Osteoblast (primary cell): ENCODE data around the gene TRIO. TPM values are rescaled to one million over a fixed set of nuclear protein-coding genes. Genes with fewer than 3 reads are reported as not detected.

ENCODE experiments used
- DNase-seq: peaks from one replicate; pipeline ENCODE4 v3.0.0; 2011; ENCODE audit warnings: low spot score, mixed read lengths; ENCODE audit not compliant: insufficient read length; ENCODE audit errors: missing footprints
- H2AFZ ChIP-seq: 2 replicates; pipeline ENCODE4 v1.6.0; 2011; ENCODE audit warnings: mild to moderate bottlenecking, low read length
- H3K27ac ChIP-seq: 2 replicates; pipeline ENCODE4 v1.5.1; 2011; ENCODE audit warnings: mild to moderate bottlenecking, low read depth, low read length, moderate library complexity
- H3K27me3 ChIP-seq: 2 replicates; pipeline ENCODE4 v1.6.0; 2012; ENCODE audit warnings: mild to moderate bottlenecking, control low read depth, inconsistent platforms, low read length, moderate library complexity; ENCODE audit not compliant: insufficient read depth
- H3K36me3 ChIP-seq: 2 replicates; pipeline ENCODE4 v1.5.1; 2011; ENCODE audit warnings: mild to moderate bottlenecking, low read length, control low read depth, moderate library complexity; ENCODE audit not compliant: insufficient read depth
- H3K4me1 ChIP-seq: 2 replicates; pipeline ENCODE4 v1.5.1; 2011; ENCODE audit warnings: mild to moderate bottlenecking, low read length, control low read depth, moderate library complexity; ENCODE audit not compliant: insufficient read depth
- H3K4me2 ChIP-seq: 2 replicates; pipeline ENCODE4 v1.6.0; 2011; ENCODE audit warnings: mild to moderate bottlenecking, low read length; ENCODE audit not compliant: insufficient read depth
- H3K4me3 ChIP-seq: fragments of 200-600 bp; sonication (generic); 3 replicates; pipeline ENCODE4 v1.5.1; 2012; ENCODE audit warnings: mild to moderate bottlenecking, low read length, inconsistent platforms; ENCODE audit not compliant: insufficient read depth
- H3K79me2 ChIP-seq: 2 replicates; pipeline ENCODE4 v1.6.0; 2012; ENCODE audit warnings: mild to moderate bottlenecking, low read length, control low read depth, inconsistent platforms; ENCODE audit not compliant: insufficient read depth
- H3K9me3 ChIP-seq: 2 replicates; pipeline ENCODE4 v1.5.1; 2011; ENCODE audit warnings: low read depth, low read length, control low read depth
- H4K20me1 ChIP-seq: 2 replicates; pipeline ENCODE4 v1.6.0; 2012; ENCODE audit warnings: mild to moderate bottlenecking, low read length, control low read depth; ENCODE audit not compliant: insufficient read depth
- total RNA-seq: library from RNA; depleted of rRNA; stranded (reverse); fragments of >200 nt; gene quantifications from 2 replicates; pipeline ENCODE4 v1.2.3, GENCODE V29; 2012
- TF ChIP-seq, protein P1 (sequence below): IDR thresholded peaks from 2 replicates; pipeline ENCODE4 v1.5.1; 2011; ENCODE audit warnings: mild to moderate bottlenecking, low read depth, low read length, moderate library complexity; ENCODE audit errors: extremely low read depth

Gene TRIO
- total RNA-seq, 1 donor, result 274 TPM

DNA sequence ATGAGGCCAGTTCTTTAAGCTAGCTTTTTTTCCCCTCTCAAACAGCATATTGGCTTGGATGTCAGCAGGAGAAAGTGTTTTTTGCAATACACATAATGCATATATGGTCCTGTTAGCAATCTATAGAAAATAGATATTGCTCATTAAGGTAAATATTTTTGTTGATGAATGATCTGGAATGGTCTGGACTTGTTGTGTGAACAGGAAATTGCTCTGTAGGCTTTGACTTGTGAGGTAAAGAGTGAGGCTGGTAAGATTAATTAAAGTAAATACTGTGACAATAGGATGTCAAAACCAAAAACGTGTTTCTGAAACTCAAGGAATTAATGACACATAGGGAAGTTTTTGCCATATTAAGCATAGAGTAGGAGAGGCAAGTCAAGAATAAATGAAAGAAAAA lies 176.0 kb downstream of the TRIO start:
- no peaks in the 10 kb centered on the region for H3K9me3 ChIP-seq
- no peak overlapping the region for H2AFZ ChIP-seq
- H3K4me3 ChIP-seq, result no peak overlapping the region
- H3K4me2 ChIP-seq, result no peak overlapping the region
- peaks cover 93% of the 10 kb centered on the region for H3K79me2 ChIP-seq
- H3K27me3 ChIP-seq, result no peaks in the 10 kb centered on the region
- H3K27ac ChIP-seq, result no peak overlapping the region
- peaks cover 23% of the 10 kb centered on the region for H4K20me1 ChIP-seq
- H3K4me1 ChIP-seq, result peaks cover 3% of the 10 kb centered on the region
- TF ChIP-seq, protein P1, sequence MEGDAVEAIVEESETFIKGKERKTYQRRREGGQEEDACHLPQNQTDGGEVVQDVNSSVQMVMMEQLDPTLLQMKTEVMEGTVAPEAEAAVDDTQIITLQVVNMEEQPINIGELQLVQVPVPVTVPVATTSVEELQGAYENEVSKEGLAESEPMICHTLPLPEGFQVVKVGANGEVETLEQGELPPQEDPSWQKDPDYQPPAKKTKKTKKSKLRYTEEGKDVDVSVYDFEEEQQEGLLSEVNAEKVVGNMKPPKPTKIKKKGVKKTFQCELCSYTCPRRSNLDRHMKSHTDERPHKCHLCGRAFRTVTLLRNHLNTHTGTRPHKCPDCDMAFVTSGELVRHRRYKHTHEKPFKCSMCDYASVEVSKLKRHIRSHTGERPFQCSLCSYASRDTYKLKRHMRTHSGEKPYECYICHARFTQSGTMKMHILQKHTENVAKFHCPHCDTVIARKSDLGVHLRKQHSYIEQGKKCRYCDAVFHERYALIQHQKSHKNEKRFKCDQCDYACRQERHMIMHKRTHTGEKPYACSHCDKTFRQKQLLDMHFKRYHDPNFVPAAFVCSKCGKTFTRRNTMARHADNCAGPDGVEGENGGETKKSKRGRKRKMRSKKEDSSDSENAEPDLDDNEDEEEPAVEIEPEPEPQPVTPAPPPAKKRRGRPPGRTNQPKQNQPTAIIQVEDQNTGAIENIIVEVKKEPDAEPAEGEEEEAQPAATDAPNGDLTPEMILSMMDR, result no peak
- no peak for DNase-seq
- H3K36me3 ChIP-seq, result peaks cover 73% of the 10 kb centered on the region

DNA sequence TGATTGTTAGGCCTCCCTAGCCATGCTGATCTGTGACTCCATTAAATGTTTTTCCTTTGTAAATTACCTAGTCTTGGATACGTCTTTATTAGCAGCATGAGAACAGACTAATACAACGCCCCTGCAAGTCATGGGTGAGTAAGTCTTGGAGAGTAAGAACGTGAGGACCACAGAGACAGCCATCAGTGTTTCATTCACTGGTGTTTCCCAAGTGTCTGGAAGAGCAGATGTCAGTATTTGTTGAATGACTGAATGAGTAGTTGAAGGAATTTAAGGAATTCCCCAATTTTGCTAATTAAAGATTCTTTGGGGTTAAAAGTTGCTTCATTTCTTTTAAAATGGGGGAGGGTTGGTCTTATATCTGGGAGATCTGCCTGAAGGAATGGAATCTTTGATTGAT lies 178.8 kb downstream of the TRIO start:
- Histone ChIP-seq H3K4me2 (no peak overlapping the region), H3K36me3 (peaks cover 66% of the 10 kb centered on the region), H3K27me3 (no peaks in the 10 kb centered on the region), H3K27ac (no peak overlapping the region), H4K20me1 (peaks cover 32% of the 10 kb centered on the region), H3K4me1 (peaks cover 3% of the 10 kb centered on the region), H3K4me3 (no peak overlapping the region), H3K79me2 (peaks cover 95% of the 10 kb centered on the region), H3K9me3 (no peaks in the 10 kb centered on the region), H2AFZ (no peak overlapping the region)
- no peak for DNase-seq
- TF ChIP-seq, protein P1, result no peak

DNA sequence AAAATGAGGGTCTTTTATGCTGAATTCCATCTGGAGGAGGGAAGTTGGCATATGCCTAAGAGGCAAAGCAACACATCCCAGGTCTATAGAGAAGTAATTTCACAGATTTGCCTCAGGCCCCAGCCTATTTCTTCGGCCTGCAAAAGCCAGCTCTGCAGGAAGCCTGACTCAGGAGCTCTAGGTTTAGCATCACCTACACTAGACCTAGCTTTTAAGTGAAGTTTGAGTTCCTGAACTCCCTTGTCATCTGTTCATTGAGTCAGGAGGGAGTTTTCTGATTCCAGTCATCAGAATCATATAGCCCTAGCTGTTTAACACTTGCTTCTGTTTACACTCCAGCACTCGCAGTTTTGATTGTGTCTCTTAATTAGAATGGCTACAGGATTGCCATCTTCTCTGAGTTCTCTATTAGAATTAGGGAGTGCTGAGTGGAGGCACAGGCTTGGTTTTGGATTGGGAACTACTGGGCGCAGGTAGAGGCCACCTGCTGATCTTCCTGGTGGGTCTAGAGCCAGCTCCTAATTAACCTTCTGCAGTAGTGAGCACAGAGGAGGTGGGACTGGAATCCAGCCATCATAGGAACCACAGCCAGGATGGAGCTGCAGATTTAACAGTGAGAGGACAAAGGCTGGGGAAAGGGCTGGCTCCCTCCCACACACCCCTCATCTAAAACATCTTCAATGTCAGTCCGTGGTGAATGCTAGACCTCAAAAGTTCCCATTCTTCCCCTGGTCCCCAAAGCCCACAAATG lies 179.5 kb downstream of the TRIO start:
- H3K79me2 ChIP-seq, result peaks cover 89% of the 10 kb centered on the region
- H4K20me1 ChIP-seq, result peaks cover 31% of the 10 kb centered on the region
- no peak overlapping the region for H3K27ac ChIP-seq
- peaks cover 3% of the 10 kb centered on the region for H3K4me1 ChIP-seq
- H3K4me2 ChIP-seq, result no peak overlapping the region
- H3K4me3 ChIP-seq, result no peak overlapping the region
- peaks cover 59% of the 10 kb centered on the region for H3K36me3 ChIP-seq
- TF ChIP-seq, protein P1, result no peak
- H3K27me3 ChIP-seq, result no peaks in the 10 kb centered on the region
- no peak for DNase-seq
- no peaks in the 10 kb centered on the region for H3K9me3 ChIP-seq
- H2AFZ ChIP-seq, result no peak overlapping the region

DNA sequence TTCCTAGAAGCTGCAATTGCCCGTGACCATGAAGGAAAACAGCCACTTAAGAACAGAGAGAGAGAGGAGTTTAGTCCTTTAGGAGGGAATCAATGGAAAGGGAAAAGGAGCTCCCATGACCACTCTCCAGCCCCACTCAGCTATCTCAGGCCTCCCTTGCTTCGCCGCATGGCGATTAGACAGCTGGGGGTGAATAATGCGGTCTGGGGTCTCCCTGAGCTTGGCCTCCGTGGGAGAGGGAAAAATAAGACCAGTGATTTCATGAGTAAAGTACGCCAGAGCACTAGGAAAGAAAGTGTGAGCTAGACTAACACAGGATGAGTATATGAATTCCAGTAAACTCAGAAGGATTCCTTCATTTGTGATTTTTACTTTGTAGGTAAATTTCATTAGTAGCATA lies 180.3 kb downstream of the TRIO start:
- Histone ChIP-seq H3K4me3 (no peak overlapping the region), H3K4me2 (no peak overlapping the region), H3K27me3 (no peaks in the 10 kb centered on the region), H3K79me2 (peaks cover 93% of the 10 kb centered on the region), H2AFZ (no peak overlapping the region), H3K27ac (no peak overlapping the region), H3K9me3 (no peaks in the 10 kb centered on the region), H3K36me3 (peaks cover 63% of the 10 kb centered on the region), H3K4me1 (peaks cover 3% of the 10 kb centered on the region), H4K20me1 (peaks cover 39% of the 10 kb centered on the region)
- DNase-seq, result peak; percentile 26
- TF ChIP-seq, protein P1, result no peak
